ACHN (cell line): Measurements from ENCODE around the gene HLA-DOB.
A peak's percentile ranks its signal among the peaks of the same experiment; 100 is the strongest.

Source experiments
- DNase-seq: peaks from one replicate; pipeline ENCODE4 v3.0.0-alpha.2; 2015
- in situ Hi-C: cut with HindIII; loops from 2 replicates; pipeline ENCODE4 v1.10.0; 2017; ENCODE audit warnings: low sequenced_read_pairs, low pct_ligation_motif_present, low pct_unique_long_range_greater_than_20kb

Gene HLA-DOB

GRCh38 chr6:32844839-32845383 lies 28.1 kb upstream of the HLA-DOB start:
- in situ Hi-C loops, result no loop called here
- no peak for DNase-seq

GRCh38 chr6:32843979-32844838 lies 27.4 kb upstream of the HLA-DOB start, which contains the start of gene PSMB8:
Gene PSMB8 (minus strand): TSS chr6:32844047. CDS start chr6:32843996, 51 bp downstream.
- in situ Hi-C loops, result no loop called here
- peak; percentile 93 for DNase-seq

- in situ Hi-C loops, result no loop called here
- no peak for DNase-seq
These were observed 26.7 kb upstream of the HLA-DOB start for GRCh38 chr6:32843331-32843978.

GRCh38 chr6:32842690-32843089 lies 25.9 kb upstream of the HLA-DOB start:
- in situ Hi-C loops, result no loop called here
- DNase-seq, result no peak

- DNase-seq, result no peak
- in situ Hi-C loops, result no loop called here
These were observed 25.3 kb upstream of the HLA-DOB start for GRCh38 chr6:32842021-32842650.

GRCh38 chr6:32840604-32841246 lies 23.9 kb upstream of the HLA-DOB start:
- no peak for DNase-seq
- in situ Hi-C loops, result no loop called here

- in situ Hi-C loops, result no loop called here
- no peak for DNase-seq
These were observed 22.6 kb upstream of the HLA-DOB start for GRCh38 chr6:32839356-32839755.

GRCh38 chr6:32838114-32838958 lies 21.5 kb upstream of the HLA-DOB start, which contains the start of gene TAP2:
Gene TAP2 (minus strand): TSS chr6:32838739. CDS start chr6:32838233, 506 bp downstream.
- peak; percentile 87 for DNase-seq
- in situ Hi-C loops, result no loop called here

- peak; percentile 33 for DNase-seq
- in situ Hi-C loops, result no loop called here
These were observed 20.9 kb upstream of the HLA-DOB start for GRCh38 chr6:32837651-32838113.

- DNase-seq, result no peak
- in situ Hi-C loops, result no loop called here
These were observed 20.1 kb upstream of the HLA-DOB start for GRCh38 chr6:32836873-32837272.

GRCh38 chr6:32835167-32835893 lies 18.5 kb upstream of the HLA-DOB start:
- in situ Hi-C loops, result no loop called here
- no peak for DNase-seq

- in situ Hi-C loops, result no loop called here
- no peak for DNase-seq
These were observed 16.9 kb upstream of the HLA-DOB start for GRCh38 chr6:32833664-32834063.

GRCh38 chr6:32832535-32832934 lies 15.7 kb upstream of the HLA-DOB start:
- in situ Hi-C loops, result no loop called here

GRCh38 chr6:32830936-32831335 lies 14.1 kb upstream of the HLA-DOB start:
- no peak for DNase-seq
- in situ Hi-C loops, result no loop called here

More at GRCh38 chr6:32832535-32832934, 15.7 kb upstream of the HLA-DOB start:
- DNase-seq, result no peak

- no peak for DNase-seq
- in situ Hi-C loops, result no loop called here
These were observed 13.2 kb upstream of the HLA-DOB start for GRCh38 chr6:32830017-32830416.

GRCh38 chr6:32829495-32829894 lies 12.7 kb upstream of the HLA-DOB start:
- no peak for DNase-seq
- in situ Hi-C loops, result no loop called here

- in situ Hi-C loops, result no loop called here
These were observed 10.2 kb upstream of the HLA-DOB start for GRCh38 chr6:32827025-32827424.

More at GRCh38 chr6:32827025-32827424, 10.2 kb upstream of the HLA-DOB start:
- DNase-seq, result no peak
